LNCaP clone FGC (cell line): Measurements from ENCODE around the gene LSP1.

Experiments
- DNase-seq: peaks from one replicate; pipeline ENCODE4 v3.0.0-alpha.2; 2011; ENCODE audit warnings: low read depth
- H3K4me3 ChIP-seq: 2 replicates; pipeline ENCODE4 v1.5.1; 2011; ENCODE audit warnings: mild to moderate bottlenecking, low read depth, low read length, control low read depth
- CTCF ChIP-seq: IDR thresholded peaks from 2 replicates; pipeline ENCODE4 v1.5.1; 2012; ENCODE audit warnings: mild to moderate bottlenecking; ENCODE audit not compliant: control insufficient read depth, insufficient read depth; ENCODE audit errors: extremely low read depth

Gene LSP1

GRCh38 chr11:1846453-1846932, 6.4 kb upstream of the LSP1 start:
- TF ChIP-seq CTCF = no peak
- H3K4me3 ChIP-seq = no peak overlapping the region
- DNase-seq = no peak

GRCh38 chr11:1847006-1847735, 5.7 kb upstream of the LSP1 start:
- TF ChIP-seq CTCF = no peak

GRCh38 chr11:1847926-1848639, 4.8 kb upstream of the LSP1 start:
- no peak for TF ChIP-seq CTCF
- DNase-seq = no peak
- no peak overlapping the region for H3K4me3 ChIP-seq

More at GRCh38 chr11:1847006-1847735, 5.7 kb upstream of the LSP1 start:
- no peak overlapping the region for H3K4me3 ChIP-seq
- DNase-seq = no peak

GRCh38 chr11:1848640-1849430, 4.0 kb upstream of the LSP1 start:
- no peak for TF ChIP-seq CTCF
- H3K4me3 ChIP-seq = no peak overlapping the region
- no peak for DNase-seq

- no peak overlapping the region for H3K4me3 ChIP-seq
- TF ChIP-seq CTCF = no peak
- no peak for DNase-seq
These were observed 1.3 kb upstream of the LSP1 start for GRCh38 chr11:1851468-1852180.

- no peak for DNase-seq
- no peak for TF ChIP-seq CTCF
- no peak overlapping the region for H3K4me3 ChIP-seq
These were observed 510 bp upstream of the LSP1 start for GRCh38 chr11:1852271-1852876.
